NCI-H510A (cell line): ENCODE measurements around the gene METAP1.
"Not testable (repeated sequence)": the region's sequence is repeated elsewhere in the genome, so short reads cannot be mapped to it uniquely, and the experiment has no call there.

Experiments used
- DNase-seq: peaks from one replicate; lab custom pipeline; 2025; lab: John Stamatoyannopoulos, UW

Gene METAP1

DNA sequence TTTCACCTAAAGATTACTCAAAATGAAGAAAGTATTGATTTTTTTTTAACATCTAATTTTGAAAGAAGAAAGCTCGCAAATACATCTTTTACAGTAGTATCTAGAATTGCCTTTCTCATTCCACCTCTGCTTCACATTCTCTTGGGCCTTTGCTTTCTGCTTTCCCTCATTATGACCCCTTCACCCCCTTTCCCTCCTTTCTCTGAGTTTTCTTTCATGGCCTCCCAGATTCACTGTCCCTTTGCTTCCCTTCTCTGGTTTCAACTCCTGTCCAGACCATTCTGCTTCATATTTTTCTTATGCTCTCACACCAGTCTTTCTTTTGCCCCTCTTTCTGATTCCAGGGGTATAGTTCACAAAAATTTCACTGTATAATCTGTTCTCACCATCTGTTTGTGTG, 64.0 kb downstream of the METAP1 start:
- DNase-seq: no peak

DNA sequence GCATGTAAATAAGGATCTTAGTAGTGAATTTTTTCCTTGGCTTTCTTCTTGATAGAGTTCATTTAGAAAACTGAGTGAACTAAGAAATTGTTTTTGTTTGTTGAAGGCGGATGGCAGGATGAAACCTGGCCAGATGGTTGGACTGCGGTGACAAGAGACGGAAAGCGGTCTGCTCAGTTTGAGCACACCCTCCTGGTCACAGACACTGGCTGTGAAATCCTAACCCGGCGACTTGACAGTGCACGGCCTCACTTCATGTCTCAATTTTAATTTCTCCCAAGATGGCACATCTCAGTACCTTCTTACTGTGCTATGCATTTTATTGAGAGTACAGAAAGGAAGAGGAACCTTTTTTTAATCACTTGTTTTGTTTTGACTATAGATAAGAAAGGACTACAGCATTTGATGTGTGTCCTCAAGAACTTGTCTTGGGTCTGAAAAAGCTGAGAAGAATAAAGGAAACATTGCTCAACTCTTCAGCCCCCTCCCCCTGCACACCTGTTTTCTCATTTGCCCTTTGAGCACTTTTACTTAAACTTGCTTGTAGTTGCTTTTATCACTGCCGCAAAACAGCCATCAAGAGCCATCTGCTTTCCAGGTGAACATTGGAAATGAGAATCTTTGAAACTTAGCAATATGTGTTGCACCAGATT, 65.7 kb downstream of the METAP1 start:
- DNase-seq: no peak

DNA sequence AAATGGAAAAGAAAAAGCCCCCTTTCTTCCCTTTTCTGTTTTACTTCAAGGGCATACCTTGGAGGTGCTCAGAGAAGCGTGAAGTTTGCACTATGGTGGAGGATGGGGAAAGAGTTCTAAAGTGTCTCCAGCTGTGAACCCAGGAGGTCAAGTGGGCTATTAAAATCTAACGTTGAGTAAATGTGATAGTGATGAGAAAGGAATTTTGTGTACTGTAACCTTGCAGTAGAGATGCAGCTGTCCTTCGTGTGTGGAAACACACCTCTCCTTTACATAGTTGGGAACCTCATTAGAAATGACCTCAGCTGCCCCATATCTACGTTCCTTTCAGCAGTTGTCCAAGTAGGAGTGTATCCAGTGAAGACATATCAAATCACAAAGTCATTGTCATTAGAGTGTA, 66.6 kb downstream of the METAP1 start:
- peak; percentile 22 for DNase-seq

DNA sequence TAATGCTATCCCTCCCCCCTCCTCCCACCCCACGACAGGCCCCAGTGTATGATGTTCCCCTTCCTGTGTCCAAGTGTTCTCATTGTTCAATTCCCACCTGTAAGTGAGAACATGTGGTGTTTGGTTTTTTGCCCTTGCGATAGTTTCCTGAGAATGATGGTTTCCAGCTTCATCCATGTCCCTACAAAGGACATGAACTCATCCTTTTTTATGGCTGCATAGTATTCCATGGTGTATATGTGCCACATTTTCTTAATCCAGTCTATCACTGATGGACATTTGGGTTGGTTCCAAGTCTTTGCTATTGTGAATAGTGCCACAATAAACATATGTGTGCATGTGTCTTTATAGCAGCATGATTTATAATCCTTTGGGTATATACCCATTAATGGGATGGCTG, 70.0 kb downstream of the METAP1 start:
- not testable (repeated sequence) for DNase-seq

DNA sequence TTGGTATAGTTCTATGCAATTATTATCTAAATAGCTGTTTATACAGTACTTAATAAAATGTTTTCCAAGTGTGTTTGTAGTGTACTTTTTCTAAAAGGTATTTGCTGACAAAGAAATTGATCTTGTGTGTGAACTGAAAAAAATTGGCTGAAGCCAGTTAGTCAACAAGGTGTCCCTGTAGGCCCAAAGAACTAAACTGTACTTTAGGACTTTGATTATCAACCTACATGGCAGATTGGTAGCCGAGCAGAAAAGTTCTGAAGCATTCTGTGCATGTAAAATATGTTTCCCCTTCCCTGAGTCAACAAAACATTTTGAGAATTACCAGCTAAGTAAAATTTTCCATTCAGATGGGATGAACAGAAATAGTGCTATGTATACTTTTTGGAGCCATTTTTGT, 72.1 kb downstream of the METAP1 start:
- DNase-seq: no peak

DNA sequence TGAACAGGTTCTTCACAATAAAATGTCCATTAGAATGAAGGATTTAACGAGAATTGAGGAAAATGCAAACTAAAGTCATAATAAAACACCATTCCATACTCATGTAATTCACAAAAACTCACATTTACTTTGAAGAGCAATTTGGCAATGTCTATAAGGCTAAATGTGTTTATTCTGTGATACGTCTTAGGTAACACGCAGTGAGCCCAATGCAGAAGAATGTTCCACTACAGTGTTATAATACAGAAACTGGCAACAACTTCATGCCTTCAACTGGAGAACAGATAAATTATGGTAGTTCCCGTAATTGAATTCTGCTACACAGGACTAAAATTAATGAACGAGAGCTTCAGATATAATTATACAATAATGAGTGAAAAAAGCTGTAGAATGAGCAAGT, 75.6 kb downstream of the METAP1 start:
- DNase-seq: no peak

DNA sequence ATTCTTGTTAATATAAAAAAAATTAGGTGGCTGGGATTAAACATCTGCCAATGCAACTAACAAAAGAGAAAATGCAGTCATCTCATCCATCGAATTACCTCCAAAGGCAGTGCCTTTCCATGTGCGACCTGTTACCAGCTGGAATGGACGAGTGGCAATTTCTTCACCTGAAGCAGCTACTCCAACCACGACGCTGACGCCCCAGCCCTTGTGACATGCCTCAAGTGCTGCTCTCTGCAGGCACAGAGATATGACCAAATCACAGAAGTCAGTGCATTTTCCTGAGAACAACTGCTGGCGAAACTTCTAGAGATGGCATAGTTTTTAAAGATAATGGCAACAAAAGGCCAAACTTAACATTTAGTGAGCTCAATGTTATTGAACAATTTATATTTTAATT, 79.3 kb downstream of the METAP1 start:
- no peak for DNase-seq

DNA sequence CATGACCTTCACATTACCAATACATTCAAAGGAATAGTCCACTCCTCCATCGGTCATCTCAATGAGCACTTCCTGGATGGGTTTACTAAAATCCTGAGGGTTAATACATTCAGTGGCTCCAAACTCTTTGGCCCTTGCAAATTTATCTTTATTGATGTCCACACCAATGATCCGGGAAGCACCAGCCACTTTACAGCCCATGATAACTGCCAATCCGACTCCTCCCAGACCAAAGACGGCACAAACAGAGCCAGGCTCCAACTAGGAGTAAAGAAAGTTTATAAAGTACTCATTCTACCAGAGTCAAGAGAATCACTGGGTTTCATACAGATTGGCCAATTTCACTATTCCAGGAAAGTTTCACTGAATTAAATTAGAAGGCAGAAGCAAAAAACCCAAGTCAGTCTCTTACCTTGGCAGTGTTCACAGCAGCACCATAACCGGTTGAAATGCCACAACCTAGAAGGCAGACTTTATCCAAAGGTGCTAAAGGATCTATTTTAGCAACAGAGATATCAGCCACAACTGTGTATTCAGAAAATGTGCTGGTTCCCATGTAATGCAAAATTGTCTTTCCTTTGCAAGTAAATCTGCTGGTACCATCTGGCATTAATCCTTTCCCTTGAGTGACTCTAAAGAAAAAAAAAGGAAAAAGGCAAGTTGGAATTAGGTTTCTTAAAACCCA, 80.9 kb downstream of the METAP1 start:
- no peak for DNase-seq

DNA sequence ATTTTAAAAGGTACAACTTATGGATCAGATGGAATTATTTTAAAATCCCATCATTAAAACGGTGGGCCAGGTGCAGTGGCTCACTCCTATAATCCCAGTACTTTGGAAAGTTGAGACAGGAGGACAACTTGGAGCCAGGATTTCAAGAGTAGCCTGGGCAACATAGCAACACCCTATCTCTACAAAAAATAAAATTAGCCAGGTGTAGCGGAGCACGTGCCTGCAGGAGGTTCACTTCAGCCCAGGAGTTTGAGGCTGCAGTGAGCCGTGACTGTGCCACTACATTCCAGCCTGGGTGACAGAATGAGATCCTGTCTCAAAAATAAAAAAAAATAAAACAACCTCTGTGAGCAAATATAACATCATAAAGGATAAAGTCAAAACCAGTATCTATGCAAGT, 81.7 kb downstream of the METAP1 start:
- DNase-seq: no peak

DNA sequence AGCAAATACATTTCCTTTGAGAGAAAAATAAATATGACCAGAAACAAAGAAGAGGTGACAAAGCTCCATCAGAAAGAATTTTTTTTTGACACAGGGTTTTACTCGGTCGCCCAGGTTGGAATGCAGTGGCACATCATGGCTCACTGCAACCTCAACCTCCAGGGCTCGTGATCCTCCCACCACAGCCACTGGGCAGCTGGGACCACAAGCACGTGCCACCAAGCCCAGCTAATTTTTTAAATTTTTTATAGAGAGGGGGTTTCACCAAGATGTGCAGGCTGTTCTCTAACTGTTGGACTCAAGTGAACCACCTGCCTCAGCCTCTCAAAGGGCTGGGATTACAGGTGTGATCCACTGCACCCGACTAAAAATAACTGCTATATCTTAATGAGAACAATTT, 82.8 kb downstream of the METAP1 start:
- DNase-seq: no peak

DNA sequence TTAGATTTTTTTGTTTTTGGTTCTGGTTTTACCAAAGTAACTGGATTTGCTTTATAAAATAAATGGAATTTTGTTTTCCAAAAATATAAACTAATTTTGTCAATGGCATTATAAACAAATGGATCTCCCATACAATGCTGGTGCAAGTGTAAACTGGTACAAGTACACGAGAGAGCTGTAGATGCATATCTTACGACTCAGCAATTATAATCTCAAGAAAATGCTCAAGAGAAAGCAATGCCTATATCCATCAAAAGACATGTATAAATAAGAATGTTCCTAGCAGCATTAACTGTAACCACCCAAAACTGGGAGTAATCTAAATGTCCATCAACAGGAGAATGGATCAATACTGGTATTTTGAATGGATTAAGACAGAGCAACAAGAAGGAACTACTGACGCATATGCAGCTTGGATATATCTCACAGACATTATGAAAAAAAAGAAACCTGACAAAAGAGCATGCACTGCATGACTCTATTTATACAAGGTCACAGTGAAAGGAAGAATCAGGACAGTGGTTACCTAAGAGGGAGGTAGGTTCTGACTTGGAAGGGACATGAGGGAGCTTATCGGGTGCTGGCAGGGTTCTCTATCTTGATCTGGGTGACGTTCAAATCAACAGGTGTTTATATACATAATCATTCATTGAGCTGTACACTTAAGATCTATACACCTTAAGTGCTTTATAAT, 83.6 kb downstream of the METAP1 start:
- no peak for DNase-seq

DNA sequence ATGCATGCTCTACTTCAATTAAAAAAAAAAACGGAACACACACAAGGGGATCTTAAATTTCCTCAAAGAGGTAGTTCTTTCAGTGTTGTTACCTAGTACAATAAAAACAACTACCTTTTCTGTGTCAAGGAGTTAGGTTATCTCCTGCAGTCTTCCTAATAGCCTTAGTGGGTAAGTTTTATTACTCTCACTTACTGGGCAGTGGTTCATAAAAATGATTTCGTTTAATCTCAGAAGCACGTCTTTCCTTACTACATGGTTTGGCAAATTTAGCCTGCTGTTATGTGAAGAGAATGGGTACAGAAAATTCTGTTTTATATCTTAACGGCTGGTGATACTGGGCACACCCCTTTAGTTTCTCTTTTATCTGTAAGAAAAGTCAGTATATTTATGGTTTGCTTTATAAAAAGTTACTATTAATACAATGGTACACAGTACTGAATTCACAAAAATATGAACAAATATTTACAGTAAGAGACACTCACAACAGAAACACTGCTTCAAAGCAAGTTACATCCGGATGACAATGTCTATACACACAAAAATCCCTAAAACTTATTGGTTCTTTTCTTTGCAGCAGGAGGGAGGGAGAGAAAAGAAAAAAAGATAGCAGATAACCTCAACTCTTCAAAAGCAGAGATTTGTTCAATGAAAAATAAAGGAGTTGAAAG, 84.2 kb downstream of the METAP1 start:
- no peak for DNase-seq

DNA sequence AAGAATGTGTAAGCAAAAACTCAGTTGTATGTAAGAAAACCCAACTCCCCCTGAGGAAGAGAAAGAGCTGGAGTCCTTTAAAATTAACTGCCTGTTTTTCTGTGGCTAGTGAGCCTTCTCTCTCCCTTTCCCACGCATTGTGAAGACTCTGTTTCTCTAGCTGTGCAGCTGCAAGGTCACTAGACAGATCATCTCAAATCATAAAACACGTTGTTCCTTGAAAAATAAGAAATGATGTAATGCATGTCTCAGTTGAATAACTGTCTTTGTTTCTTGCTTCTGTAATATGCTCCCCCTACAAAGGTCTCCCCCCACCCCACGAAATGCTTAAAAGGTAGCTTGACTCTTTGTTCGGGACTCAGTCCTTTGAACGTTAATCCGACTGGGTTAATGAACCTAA, 85.3 kb downstream of the METAP1 start:
- DNase-seq: not testable (repeated sequence)

DNA sequence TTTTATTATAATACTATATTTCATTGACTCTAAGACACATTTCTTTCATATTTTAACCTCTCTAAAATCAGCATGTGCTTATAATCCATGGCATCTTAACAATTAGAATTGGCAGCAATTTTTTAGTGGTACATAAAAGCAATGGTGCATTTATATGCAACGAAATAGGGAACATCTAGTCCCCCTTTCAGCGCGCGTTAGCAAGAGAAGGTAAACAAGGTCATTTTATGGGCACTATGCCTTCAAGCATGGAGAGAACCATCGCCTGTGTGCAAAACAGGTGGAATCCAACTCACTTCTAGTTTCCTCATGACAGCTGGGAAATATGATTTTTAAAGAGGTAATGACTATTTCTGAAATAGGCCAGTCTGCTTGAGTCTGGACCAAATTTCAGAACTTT, 86.7 kb downstream of the METAP1 start:
- no peak for DNase-seq

DNA sequence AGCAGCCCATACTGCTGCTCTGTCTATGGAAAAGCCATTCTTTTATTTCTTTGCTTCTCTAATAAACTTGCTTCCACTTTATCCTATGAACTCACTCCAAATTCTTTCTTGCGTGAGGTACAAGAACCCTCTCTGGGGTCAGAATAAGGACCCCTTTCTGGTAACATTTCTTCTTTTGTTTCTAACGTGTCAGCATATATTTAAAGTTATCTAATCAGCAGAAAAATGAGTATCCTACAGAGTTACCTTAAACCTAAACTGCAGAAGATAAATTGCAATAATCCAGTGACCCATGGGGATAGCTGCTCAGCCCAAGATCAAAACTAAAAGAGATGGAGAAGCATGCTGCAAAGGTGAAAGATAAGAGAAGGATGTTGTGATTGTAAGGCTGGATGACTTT, 89.1 kb downstream of the METAP1 start:
- no peak for DNase-seq

DNA sequence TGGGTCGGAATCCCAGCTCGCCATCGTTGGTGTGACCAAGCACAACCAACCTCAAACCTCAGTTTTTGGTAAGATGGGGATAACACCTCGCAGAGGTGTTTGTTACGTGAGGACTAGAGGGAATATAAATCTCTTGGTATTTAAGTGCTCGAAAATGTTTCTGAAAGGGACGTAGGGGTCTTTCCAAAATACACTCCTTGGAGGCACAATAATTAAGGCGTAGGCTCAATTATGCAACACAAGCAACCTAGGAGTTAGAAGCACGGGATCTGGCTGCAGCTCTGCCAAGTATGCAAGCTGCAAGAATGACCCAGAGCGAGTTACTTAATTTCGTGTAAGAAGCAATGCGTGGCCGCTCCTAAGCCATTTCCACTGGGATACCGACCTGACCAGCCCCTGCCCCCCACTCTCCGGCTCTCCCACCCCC, 92.5 kb downstream of the METAP1 start:
- DNase-seq: peak; percentile 9

DNA sequence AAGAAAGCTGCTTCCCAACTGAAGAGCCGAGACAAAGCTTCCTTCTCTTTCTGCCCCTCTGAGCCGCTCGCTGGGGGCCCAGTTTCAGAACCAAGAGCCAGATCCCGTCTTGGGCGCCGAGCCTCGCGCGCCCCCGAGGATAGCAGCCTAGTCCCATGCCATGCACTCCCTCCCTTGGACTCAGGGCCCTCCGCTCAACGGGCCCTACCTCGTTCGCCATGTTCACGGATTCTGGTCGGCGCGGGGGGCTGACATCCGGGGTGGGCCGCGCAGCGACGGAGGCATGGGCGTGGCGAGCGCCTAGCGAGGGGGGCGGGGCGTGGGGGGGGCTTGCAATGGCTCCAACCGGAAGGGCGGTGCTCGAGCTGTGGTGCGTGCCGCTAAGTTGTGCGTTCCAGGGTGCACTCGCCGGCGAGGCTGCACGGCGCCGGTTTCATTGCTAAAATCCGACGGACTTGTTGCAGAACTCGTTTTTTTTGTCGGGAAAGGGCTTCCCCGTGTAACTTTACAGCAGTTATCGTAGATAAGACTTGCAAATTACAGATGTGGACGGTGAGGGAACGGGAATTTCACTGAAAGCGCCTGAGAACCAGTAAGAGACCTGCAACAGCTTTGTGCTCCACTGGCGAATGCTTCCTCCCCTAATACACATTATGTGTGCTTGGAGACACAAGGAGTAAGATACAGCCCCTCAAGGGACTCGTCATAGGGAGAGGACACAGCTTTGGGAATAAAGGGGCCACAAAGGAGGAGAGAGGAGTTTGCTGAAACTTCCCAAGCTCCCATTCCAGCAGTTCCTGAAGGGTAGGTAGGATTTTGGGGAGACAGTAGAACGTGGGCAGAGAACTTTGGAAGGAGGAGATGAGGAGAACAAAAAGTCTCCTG, 93.2 kb downstream of the METAP1 start, which contains the start of gene ADH5:
Gene ADH5, minus strand, starts transcription at position 308 of the 885 bp plus-strand sequence. Its CDS starts 88 bp downstream, at position 220.
- DNase-seq: peak; percentile 78

DNA sequence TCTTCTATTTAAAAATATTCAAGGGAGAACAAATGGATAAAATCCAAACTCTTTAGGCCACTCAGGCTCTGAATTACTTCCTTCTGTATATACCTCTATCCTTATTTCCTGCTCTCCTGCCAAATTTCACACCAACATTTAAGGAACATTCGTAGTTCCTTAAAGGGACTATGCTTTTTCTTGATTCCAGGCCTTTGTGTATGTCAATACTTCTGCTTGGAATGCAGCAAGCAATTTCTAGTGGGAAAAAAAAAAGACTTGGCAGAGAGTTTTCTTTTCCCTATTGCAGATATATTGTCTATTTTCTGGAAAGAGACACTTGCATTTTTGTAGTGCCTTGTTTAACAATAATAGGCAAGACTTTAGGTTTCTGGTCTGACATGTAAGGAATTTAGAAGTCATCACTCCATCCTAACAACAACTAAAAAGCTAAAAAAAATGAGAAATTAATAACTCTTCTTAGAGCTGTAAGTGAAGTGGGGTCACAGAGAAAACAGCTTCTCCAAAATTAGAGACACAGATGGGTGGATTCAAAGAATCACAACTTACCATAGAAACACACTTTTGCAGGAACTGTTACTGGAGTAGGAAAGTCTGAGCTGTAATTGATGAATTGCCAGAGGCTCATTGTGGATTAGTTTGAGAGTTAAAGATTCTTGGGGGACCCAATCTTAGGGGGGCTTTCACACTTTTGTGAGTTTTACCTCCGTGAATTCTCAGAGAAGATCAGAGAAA, 95.1 kb downstream of the METAP1 start:
- DNase-seq: no peak

DNA sequence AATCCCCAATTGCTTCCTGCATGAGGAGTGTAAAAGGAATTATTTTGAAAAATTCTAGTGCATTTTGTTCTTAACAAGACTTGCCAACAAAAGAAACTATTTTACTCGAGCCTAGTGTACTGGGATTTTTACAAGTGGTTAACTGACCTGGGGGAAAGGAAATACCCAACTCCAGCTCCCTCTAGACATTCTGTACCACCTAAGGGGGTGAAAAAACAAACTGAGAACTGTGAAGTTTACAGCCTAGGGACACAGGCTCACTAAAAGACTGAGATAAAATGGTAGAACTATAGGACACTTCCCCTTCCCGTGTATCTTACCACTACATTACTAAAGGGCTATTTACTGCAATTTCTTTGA, 95.7 kb downstream of the METAP1 start:
- DNase-seq: no peak

DNA sequence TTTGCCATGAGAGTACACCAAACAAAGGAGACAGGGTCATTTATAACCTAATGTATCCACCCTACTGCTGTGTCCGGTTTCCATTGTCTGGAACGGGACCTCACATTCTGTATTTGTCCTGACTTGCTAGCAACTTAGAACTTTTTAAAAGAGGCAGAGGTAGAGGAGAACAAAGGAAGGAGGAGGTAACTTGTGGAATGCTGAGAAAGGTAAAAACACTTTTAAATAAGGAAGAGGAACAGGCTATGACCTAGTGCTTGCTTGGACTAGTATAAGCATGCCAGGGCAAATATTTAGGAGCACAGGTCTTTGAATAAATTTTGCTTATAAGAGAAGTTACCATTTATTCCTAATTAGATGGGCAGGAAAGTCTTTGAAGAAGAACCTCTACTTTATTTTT, 96.3 kb downstream of the METAP1 start:
- not testable (repeated sequence) for DNase-seq

DNA sequence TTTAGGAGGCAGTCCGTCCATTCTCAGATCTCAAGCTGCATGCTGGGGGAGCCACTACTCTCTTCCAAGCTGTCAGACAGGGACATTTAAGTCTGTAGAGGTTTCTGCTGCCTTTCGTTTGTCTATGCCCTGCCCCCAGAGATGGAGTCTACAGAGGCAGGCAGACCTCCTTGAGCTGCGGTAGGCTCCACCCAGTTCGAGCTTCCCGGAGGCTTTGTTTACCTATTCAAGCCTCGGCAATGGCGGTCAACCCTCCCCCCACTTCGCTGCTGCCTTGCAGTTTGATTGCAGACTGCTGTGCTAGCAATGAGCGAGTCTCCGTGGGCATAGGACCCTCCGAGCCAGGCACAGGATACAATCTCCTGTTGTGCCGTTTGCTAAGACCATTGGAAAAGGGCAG, 103.8 kb downstream of the METAP1 start:
- DNase-seq: no peak
